Body of pancreas (tissue), 4 donors: ENCODE data around the gene N4BP2L1. TPM values are rescaled to one million over a fixed set of nuclear protein-coding genes. Genes with fewer than 3 reads are reported as not detected.

Experiments
- ATAC-seq: fragments of 150-250 bp; one replicate; pipeline ENCODE4 v1.9.1; 2016
- DNase-seq, 4 donors: peaks; one replicate each; pipeline ENCODE4 v3.0.0-alpha.2; 2019
- H3K27ac ChIP-seq, 4 donors: fragments of 200-600 bp; sonication (generic); 1 replicate in 3 of 4; 2 replicates in 1 of 4; pipeline versions ENCODE4 v1.5.1 to v1.6.1; 2016 to 2019; ENCODE audit warnings: mild to moderate bottlenecking in 1 of 4, mixed read lengths in 1 of 4, moderate library complexity in 1 of 4
- H3K27me3 ChIP-seq, 2 donors: fragments of 200-600 bp; sonication (generic); one replicate each; pipeline ENCODE4 v1.6.0; 2016; ENCODE audit warnings: mild to moderate bottlenecking in 1 of 2
- H3K36me3 ChIP-seq, 2 donors: fragments of 200-600 bp; sonication (generic); replicated peaks in 1 of 2; 2 replicates each; pipeline ENCODE4 v1.5.1; 2016; ENCODE audit warnings: low read depth in 2 of 2; ENCODE audit not compliant: insufficient read depth in 1 of 2
- H3K4me1 ChIP-seq: fragments of 200-600 bp; sonication (generic); one replicate; pipeline ENCODE4 v1.6.0; 2016
- H3K4me3 ChIP-seq, 2 donors: fragments of 200-600 bp; sonication (generic); 1 replicate in 1 of 2; 2 replicates in 1 of 2; pipeline ENCODE4 v1.5.1; 2016 to 2019
- H3K9me3 ChIP-seq, 3 donors: fragments of 200-600 bp; sonication (generic); 1 replicate in 2 of 3; 2 replicates in 1 of 3; pipeline ENCODE4 v1.5.1; 2016
- POLR2A ChIP-seq, 3 donors: fragments of 450-650 bp; IDR thresholded peaks; one replicate each; pipeline ENCODE4 v1.6.1; 2016; ENCODE audit warnings: antibody characterized with exemption in 3 of 3, mild to moderate bottlenecking in 2 of 3
- WGBS, 2 donors: methylation state at CpG; one replicate each; pipeline ENCODE4 v1.1.5; 2017; 5-methylcytosine and 5-hydroxymethylcytosine counted together
- intact Hi-C: fragments of 100-400 bp; cut with DNase I; formaldehyde crosslinking; loops from one replicate; pipeline ENCODE4 v1.15.1; 2023
- total RNA-seq, 2 donors: library from RNA; depleted of rRNA; stranded (reverse); fragments of >200 nt; gene quantifications; one replicate each; pipeline ENCODE4 v1.1.0, GENCODE V29; 2016
- TF ChIP-seq, protein P1 (sequence below), 7 experiments: fragments of 450-650 bp in 4 of 7; fragments of 200-600 bp in 3 of 7; sonication (generic) in 3 of 7; IDR thresholded peaks; one replicate each; pipeline ENCODE4 v1.5.1; 2016 to 2019; ENCODE audit warnings: antibody characterized with exemption in 7 of 7

Gene N4BP2L1
- total RNA-seq, 2 donors from 2014 or later, result 18.5 to 20.5 TPM

DNA sequence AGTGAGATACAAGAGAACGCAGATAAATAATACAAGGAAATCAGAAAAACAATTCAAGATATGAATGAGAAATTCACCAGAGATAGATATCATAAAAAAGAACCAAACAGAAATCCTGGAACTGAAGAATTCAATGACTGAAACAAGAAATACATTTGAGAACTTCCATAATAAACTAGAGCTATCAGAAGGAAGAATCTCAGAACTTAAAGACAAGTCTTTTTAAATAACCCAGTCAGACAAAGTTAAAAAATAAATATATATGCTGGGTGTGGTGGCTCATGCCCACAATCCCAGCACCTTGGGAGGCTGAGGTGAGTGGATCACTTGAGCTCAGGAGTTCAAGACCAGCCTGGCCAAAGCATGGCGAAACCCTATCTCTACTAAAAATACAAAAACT is 28.7 kb upstream of the N4BP2L1 start:
- no peak for TF ChIP-seq POLR2A (IDR thresholded peaks at IDR 0.05)
- TF ChIP-seq, protein P1, sequence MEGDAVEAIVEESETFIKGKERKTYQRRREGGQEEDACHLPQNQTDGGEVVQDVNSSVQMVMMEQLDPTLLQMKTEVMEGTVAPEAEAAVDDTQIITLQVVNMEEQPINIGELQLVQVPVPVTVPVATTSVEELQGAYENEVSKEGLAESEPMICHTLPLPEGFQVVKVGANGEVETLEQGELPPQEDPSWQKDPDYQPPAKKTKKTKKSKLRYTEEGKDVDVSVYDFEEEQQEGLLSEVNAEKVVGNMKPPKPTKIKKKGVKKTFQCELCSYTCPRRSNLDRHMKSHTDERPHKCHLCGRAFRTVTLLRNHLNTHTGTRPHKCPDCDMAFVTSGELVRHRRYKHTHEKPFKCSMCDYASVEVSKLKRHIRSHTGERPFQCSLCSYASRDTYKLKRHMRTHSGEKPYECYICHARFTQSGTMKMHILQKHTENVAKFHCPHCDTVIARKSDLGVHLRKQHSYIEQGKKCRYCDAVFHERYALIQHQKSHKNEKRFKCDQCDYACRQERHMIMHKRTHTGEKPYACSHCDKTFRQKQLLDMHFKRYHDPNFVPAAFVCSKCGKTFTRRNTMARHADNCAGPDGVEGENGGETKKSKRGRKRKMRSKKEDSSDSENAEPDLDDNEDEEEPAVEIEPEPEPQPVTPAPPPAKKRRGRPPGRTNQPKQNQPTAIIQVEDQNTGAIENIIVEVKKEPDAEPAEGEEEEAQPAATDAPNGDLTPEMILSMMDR (IDR thresholded peaks at IDR 0.05), result no peak
- intact Hi-C loops, result no loop called here
- ATAC-seq (no peak), DNase-seq (no peak)
- Histone ChIP-seq H3K27ac (no peak overlapping the region), H3K4me1 (no peaks in the 10 kb centered on the region), H3K36me3 (no peaks in the 10 kb centered on the region), H3K27me3 (no peaks in the 10 kb centered on the region), H3K9me3 (peaks cover 0 to 10% (median 0%) of the 10 kb centered on the region in 3 donors), H3K4me3 (no peak overlapping the region)
- WGBS, 2 donors, result 92 to 98% methylated on average over 2 of the region's 2 CpGs

GRCh38 chr13:32455594-32455903 is 27.6 kb upstream of the N4BP2L1 start:
- DNase-seq (no peak), ATAC-seq (no peak)
- TF ChIP-seq, protein P1 (IDR thresholded peaks at IDR 0.05), result no peak
- TF ChIP-seq POLR2A (IDR thresholded peaks at IDR 0.05), result no peak
- WGBS, 2 donors, result 94% methylated on average over 2 of the region's 2 CpGs; no CpG with 5 or more reads in 1 of the 2 donors
- no peak overlapping the region for H3K4me3 ChIP-seq
- H3K36me3 ChIP-seq, result no peaks in the 10 kb centered on the region
- intact Hi-C loops, result no loop called here
- no peaks in the 10 kb centered on the region for H3K27me3 ChIP-seq
- H3K4me1 ChIP-seq, result no peaks in the 10 kb centered on the region
- no peak overlapping the region for H3K27ac ChIP-seq
- H3K9me3 ChIP-seq, result peaks cover 0 to 10% (median 0%) of the 10 kb centered on the region in 3 donors

- peaks cover 0 to 10% (median 0%) of the 10 kb centered on the region in 3 donors for H3K9me3 ChIP-seq
- TF ChIP-seq, protein P1 (IDR thresholded peaks at IDR 0.05), result no peak
- TF ChIP-seq POLR2A (IDR thresholded peaks at IDR 0.05), result no peak
- 83 to 91% methylated on average over 6 to 8 of the region's 8 CpGs for WGBS, 2 donors
- H3K4me1 ChIP-seq, result no peaks in the 10 kb centered on the region
- intact Hi-C loops, result no loop called here
- H3K4me3 ChIP-seq, result no peak overlapping the region
- H3K36me3 ChIP-seq, result no peaks in the 10 kb centered on the region
- H3K27ac ChIP-seq, result no peak overlapping the region
- H3K27me3 ChIP-seq, result no peaks in the 10 kb centered on the region
- DNase-seq (no peak), ATAC-seq (no peak)
Observed at GRCh38 chr13:32454886-32455593, 27.1 kb upstream of the N4BP2L1 start.

DNA sequence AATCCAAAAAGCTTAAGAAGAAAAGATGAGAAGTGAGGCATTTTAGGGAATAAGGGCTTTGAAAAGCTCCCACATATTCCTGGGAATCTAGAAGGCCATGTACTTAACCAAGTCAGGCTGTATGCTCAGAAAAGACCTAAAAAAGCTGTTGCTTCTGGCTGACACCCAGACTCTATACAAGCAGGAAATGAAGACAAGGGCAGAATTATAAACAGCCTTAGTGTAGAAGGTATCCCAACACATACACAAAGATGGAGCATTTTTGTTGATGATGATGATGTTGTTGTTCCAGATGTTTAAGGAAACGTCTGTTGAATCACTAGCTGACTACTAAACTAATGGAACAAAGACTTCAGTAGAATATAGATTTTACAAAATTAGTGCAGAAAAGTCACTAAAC is 26.1 kb upstream of the N4BP2L1 start:
- Histone ChIP-seq H3K4me3 (no peak overlapping the region), H3K27ac (no peak overlapping the region), H3K4me1 (no peaks in the 10 kb centered on the region), H3K9me3 (peaks cover 0 to 10% (median 0%) of the 10 kb centered on the region in 3 donors), H3K27me3 (no peaks in the 10 kb centered on the region), H3K36me3 (no peaks in the 10 kb centered on the region)
- no peak for ATAC-seq
- no peak for TF ChIP-seq POLR2A (IDR thresholded peaks at IDR 0.05)
- TF ChIP-seq, protein P1 (IDR thresholded peaks at IDR 0.05), result no peak
- DNase-seq, result no peak
- 57 to 72% methylated on average over 1 of the region's 1 CpG for WGBS, 2 donors
- intact Hi-C loops, result no loop called here

GRCh38 chr13:32448972-32449371 is 21.0 kb upstream of the N4BP2L1 start:
- ATAC-seq (no peak), DNase-seq (no peak)
- Histone ChIP-seq H3K27ac (no peak overlapping the region), H3K4me1 (no peaks in the 10 kb centered on the region), H3K9me3 (no peaks in the 10 kb centered on the region), H3K4me3 (no peak overlapping the region), H3K27me3 (no peaks in the 10 kb centered on the region), H3K36me3 (no peaks in the 10 kb centered on the region)
- 93 to 97% methylated on average over 1 of the region's 1 CpG for WGBS, 2 donors
- intact Hi-C loops, result no loop called here
- no peak for TF ChIP-seq POLR2A (IDR thresholded peaks at IDR 0.05)
- TF ChIP-seq, protein P1 (IDR thresholded peaks at IDR 0.05), result no peak
